ENCODE measurements around the gene MCTS1. TPM values are rescaled to one million over a fixed set of nuclear protein-coding genes. Genes with fewer than 3 reads are reported as not detected.

The MCTS1 gene
- total and polyA plus RNA-seq, 2 experiments from 2014 or later, result 33.0 to 58.2 TPM

- no peaks in the 10 kb centered on the region for H3K9me3 Mint-ChIP-seq
- H3K36me3 ChIP-seq (ENCODE audit: insufficient read depth), result no peaks in the 10 kb centered on the region
- peak within 1 kb of the TSS; percentile 84 for H3K4me2 ChIP-seq
- H3K27ac ChIP-seq (ENCODE audit: low read depth), result peak within 1 kb of the TSS; percentile 89
- H3K27ac Mint-ChIP-seq, result peak within 1 kb of the TSS; percentile 97
- no peaks in the 10 kb centered on the region for H3K27me3 Mint-ChIP-seq (ENCODE audit: insufficient read depth, low read depth, poor library complexity)
- DNase-seq (ENCODE audit: low spot score) (peak; percentile 95), ATAC-seq (peak; percentile 97)
- TF ChIP-seq ZNF331 (CRISPR knock-in tag; IDR thresholded peaks at IDR 0.05; ENCODE audit: low read depth) (no peak), CREB1 (CRISPR knock-in tag; IDR thresholded peaks at IDR 0.05; ENCODE audit: low read depth) (no peak), EZH2 (IDR thresholded peaks at IDR 0.05; ENCODE audit: low read depth, unreplicated experiment) (no peak), ZNF114 (CRISPR knock-in tag; IDR thresholded peaks at IDR 0.05) (no peak), NANOG (IDR thresholded peaks at IDR 0.05; ENCODE audit: borderline replicate concordance) (no peak), POLR2AphosphoS5 (IDR thresholded peaks at IDR 0.05; ENCODE audit: low read depth) (peak; percentile 55)
- TF ChIP-seq, protein P1, sequence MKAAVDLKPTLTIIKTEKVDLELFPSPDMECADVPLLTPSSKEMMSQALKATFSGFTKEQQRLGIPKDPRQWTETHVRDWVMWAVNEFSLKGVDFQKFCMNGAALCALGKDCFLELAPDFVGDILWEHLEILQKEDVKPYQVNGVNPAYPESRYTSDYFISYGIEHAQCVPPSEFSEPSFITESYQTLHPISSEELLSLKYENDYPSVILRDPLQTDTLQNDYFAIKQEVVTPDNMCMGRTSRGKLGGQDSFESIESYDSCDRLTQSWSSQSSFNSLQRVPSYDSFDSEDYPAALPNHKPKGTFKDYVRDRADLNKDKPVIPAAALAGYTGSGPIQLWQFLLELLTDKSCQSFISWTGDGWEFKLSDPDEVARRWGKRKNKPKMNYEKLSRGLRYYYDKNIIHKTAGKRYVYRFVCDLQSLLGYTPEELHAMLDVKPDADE (IDR thresholded peaks at IDR 0.05), result peak; percentile 15; the same call in 1 of the 2 replicates
- TF ChIP-seq, protein P2, sequence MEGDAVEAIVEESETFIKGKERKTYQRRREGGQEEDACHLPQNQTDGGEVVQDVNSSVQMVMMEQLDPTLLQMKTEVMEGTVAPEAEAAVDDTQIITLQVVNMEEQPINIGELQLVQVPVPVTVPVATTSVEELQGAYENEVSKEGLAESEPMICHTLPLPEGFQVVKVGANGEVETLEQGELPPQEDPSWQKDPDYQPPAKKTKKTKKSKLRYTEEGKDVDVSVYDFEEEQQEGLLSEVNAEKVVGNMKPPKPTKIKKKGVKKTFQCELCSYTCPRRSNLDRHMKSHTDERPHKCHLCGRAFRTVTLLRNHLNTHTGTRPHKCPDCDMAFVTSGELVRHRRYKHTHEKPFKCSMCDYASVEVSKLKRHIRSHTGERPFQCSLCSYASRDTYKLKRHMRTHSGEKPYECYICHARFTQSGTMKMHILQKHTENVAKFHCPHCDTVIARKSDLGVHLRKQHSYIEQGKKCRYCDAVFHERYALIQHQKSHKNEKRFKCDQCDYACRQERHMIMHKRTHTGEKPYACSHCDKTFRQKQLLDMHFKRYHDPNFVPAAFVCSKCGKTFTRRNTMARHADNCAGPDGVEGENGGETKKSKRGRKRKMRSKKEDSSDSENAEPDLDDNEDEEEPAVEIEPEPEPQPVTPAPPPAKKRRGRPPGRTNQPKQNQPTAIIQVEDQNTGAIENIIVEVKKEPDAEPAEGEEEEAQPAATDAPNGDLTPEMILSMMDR (conservative IDR thresholded peaks at IDR 0.05; ENCODE audit: low read depth in 2 of 2), result no peak
- no peaks in the 10 kb centered on the region for H3K4me1 Mint-ChIP-seq
- no peaks in the 10 kb centered on the region; the same call in 1 of the 2 replicates for H3K79me2 ChIP-seq (replicated peaks; ENCODE audit: insufficient read depth)
- no peaks in the 10 kb centered on the region for H3K4me1 ChIP-seq (ENCODE audit: insufficient read depth)
- H4K20me1 ChIP-seq (replicated peaks; ENCODE audit: insufficient read depth), result no peaks in the 10 kb centered on the region
- H2AFZ ChIP-seq, result peak within 1 kb of the TSS; percentile 74; the same call in 1 of the 2 replicates
- no peaks in the 10 kb centered on the region for H3F3A ChIP-seq (replicated peaks; ENCODE audit: low read depth)
- H3K27me3 ChIP-seq (ENCODE audit: insufficient read depth), result no peaks in the 10 kb centered on the region
- H3K4me3 ChIP-seq, result peak within 1 kb of the TSS; percentile 75
- no peaks in the 10 kb centered on the region for H3K9me2 ChIP-seq (ENCODE audit: insufficient read depth)
- H3K4me3 Mint-ChIP-seq, result peak within 1 kb of the TSS; percentile 90
- peaks cover 2% of the 10 kb centered on the region; the same call in 1 of the 3 replicates for H3K36me3 Mint-ChIP-seq (ENCODE audit: low read depth)
Observed at GRCh38 chrX:120629667-120630537, 26.0 kb downstream of the MCTS1 start, which contains the start of gene C1GALT1C1. C1GALT1C1 (minus strand) TSS chrX:120630054; CDS start chrX:120627166, 2,888 bp downstream.

DNA sequence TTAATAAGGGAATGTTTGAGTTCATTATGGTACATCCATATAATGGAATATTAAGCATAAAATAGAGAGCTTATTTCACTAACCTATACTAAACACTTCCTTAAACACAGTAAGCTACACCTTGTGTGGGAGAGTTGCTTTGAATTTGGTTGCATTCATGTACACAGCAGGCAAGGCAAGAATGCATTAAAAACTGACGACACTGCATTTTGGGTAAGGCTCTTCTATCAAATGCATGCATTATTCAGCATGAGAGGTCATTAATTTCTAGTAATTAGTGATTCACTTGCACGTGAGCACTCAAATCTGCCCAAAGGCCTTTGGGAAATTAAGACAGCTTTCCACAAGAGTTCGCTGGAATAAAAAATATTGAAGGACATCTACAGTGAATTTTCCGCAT, 34.7 kb downstream of the MCTS1 start:
- Histone ChIP-seq H3F3A (replicated peaks; ENCODE audit: low read depth) (no peaks in the 10 kb centered on the region), H3K9me2 (ENCODE audit: insufficient read depth) (no peaks in the 10 kb centered on the region), H3K27ac (ENCODE audit: low read depth) (no peak overlapping the region), H3K27me3 (ENCODE audit: insufficient read depth) (no peaks in the 10 kb centered on the region), H3K4me3 (no peak overlapping the region), H3K36me3 (ENCODE audit: insufficient read depth) (no peaks in the 10 kb centered on the region), H3K79me2 (replicated peaks; ENCODE audit: insufficient read depth) (no peaks in the 10 kb centered on the region), H3K4me2 (no peak overlapping the region), H4K20me1 (replicated peaks; ENCODE audit: insufficient read depth) (no peaks in the 10 kb centered on the region), H3K4me1 (ENCODE audit: insufficient read depth) (no peaks in the 10 kb centered on the region), H2AFZ (no peak overlapping the region)
- Mint-ChIP-seq H3K9me3 (no peaks in the 10 kb centered on the region), H3K4me1 (no peaks in the 10 kb centered on the region; the same call in 2 of the 3 replicates), H3K36me3 (ENCODE audit: low read depth) (no peaks in the 10 kb centered on the region), H3K27ac (no peak overlapping the region), H3K4me3 (no peak overlapping the region), H3K27me3 (ENCODE audit: insufficient read depth, low read depth, poor library complexity) (peaks cover 1% of the 10 kb centered on the region)
- ATAC-seq (no peak), DNase-seq (ENCODE audit: low spot score) (no peak)
- TF ChIP-seq STAT1 (IDR thresholded peaks at IDR 0.05; ENCODE audit: unreplicated experiment) (no peak), POLR2AphosphoS5 (IDR thresholded peaks at IDR 0.05; ENCODE audit: low read depth) (no peak), ZNF114 (CRISPR knock-in tag; IDR thresholded peaks at IDR 0.05) (no peak), EZH2phosphoT487 (IDR thresholded peaks at IDR 0.05; ENCODE audit: unreplicated experiment) (no peak), EZH2 (IDR thresholded peaks at IDR 0.05; ENCODE audit: low read depth, unreplicated experiment) (no peak)
- TF ChIP-seq, protein P3, sequence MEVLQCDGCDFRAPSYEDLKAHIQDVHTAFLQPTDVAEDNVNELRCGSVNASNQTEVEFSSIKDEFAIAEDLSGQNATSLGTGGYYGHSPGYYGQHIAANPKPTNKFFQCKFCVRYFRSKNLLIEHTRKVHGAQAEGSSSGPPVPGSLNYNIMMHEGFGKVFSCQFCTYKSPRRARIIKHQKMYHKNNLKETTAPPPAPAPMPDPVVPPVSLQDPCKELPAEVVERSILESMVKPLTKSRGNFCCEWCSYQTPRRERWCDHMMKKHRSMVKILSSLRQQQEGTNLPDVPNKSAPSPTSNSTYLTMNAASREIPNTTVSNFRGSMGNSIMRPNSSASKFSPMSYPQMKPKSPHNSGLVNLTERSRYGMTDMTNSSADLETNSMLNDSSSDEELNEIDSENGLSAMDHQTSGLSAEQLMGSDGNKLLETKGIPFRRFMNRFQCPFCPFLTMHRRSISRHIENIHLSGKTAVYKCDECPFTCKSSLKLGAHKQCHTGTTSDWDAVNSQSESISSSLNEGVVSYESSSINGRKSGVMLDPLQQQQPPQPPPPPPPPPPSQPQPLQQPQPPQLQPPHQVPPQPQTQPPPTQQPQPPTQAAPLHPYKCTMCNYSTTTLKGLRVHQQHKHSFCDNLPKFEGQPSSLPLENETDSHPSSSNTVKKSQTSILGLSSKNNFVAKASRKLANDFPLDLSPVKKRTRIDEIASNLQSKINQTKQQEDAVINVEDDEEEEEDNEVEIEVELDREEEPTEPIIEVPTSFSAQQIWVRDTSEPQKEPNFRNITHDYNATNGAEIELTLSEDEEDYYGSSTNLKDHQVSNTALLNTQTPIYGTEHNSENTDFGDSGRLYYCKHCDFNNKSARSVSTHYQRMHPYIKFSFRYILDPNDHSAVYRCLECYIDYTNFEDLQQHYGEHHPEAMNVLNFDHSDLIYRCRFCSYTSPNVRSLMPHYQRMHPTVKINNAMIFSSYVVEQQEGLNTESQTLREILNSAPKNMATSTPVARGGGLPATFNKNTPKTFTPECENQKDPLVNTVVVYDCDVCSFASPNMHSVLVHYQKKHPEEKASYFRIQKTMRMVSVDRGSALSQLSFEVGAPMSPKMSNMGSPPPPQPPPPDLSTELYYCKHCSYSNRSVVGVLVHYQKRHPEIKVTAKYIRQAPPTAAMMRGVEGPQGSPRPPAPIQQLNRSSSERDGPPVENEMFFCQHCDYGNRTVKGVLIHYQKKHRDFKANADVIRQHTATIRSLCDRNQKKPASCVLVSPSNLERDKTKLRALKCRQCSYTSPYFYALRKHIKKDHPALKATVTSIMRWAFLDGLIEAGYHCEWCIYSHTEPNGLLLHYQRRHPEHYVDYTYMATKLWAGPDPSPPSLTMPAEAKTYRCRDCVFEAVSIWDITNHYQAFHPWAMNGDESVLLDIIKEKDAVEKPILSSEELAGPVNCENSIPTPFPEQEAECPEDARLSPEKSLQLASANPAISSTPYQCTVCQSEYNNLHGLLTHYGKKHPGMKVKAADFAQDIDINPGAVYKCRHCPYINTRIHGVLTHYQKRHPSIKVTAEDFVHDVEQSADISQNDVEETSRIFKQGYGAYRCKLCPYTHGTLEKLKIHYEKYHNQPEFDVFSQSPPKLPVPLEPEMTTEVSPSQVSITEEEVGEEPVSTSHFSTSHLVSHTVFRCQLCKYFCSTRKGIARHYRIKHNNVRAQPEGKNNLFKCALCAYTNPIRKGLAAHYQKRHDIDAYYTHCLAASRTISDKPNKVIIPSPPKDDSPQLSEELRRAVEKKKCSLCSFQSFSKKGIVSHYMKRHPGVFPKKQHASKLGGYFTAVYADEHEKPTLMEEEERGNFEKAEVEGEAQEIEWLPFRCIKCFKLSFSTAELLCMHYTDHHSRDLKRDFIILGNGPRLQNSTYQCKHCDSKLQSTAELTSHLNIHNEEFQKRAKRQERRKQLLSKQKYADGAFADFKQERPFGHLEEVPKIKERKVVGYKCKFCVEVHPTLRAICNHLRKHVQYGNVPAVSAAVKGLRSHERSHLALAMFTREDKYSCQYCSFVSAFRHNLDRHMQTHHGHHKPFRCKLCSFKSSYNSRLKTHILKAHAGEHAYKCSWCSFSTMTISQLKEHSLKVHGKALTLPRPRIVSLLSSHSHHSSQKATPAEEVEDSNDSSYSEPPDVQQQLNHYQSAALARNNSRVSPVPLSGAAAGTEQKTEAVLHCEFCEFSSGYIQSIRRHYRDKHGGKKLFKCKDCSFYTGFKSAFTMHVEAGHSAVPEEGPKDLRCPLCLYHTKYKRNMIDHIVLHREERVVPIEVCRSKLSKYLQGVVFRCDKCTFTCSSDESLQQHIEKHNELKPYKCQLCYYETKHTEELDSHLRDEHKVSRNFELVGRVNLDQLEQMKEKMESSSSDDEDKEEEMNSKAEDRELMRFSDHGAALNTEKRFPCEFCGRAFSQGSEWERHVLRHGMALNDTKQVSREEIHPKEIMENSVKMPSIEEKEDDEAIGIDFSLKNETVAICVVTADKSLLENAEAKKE (CRISPR knock-in tag; IDR thresholded peaks at IDR 0.05), result no peak
